Muscle of leg (tissue), 11 donors: ENCODE measurements around the gene CUX1. TPM values are rescaled to one million over a fixed set of nuclear protein-coding genes. Genes with fewer than 3 reads are reported as not detected.

ENCODE experiments used
- DNase-seq: peaks from one replicate; pipeline ENCODE4 v3.0.0; 2013
- H3K27ac ChIP-seq: one replicate; pipeline ENCODE4 v1.5.1; 2013; ENCODE audit warnings: mild to moderate bottlenecking, low read length, control low read depth
- H3K27me3 ChIP-seq: one replicate; pipeline ENCODE4 v1.6.1; 2013; ENCODE audit warnings: low read length; ENCODE audit not compliant: control insufficient read depth, insufficient read depth
- H3K36me3 ChIP-seq: one replicate; pipeline ENCODE4 v1.6.1; 2013; ENCODE audit warnings: low read length; ENCODE audit not compliant: control insufficient read depth, insufficient read depth
- H3K4me1 ChIP-seq: one replicate; pipeline ENCODE4 v1.6.1; 2013; ENCODE audit warnings: low read length; ENCODE audit not compliant: control insufficient read depth, insufficient read depth
- H3K4me3 ChIP-seq: one replicate; pipeline ENCODE4 v1.5.1; 2013; ENCODE audit warnings: low read length, control low read depth
- H3K9me3 ChIP-seq: replicated peaks from 2 replicates; pipeline ENCODE4 v1.6.1; 2013; ENCODE audit warnings: low read depth, low read length; ENCODE audit not compliant: control insufficient read depth
- WGBS: methylation state at CpG from one replicate; pipeline ENCODE4 v1.1.5; 2013; ENCODE audit warnings: missing lambda C conversion rate; ENCODE audit not compliant: insufficient coverage; 5-methylcytosine and 5-hydroxymethylcytosine counted together
- polyA plus RNA-seq, 8 donors: library from polyadenylated mRNA; unstranded; fragments of 120-200 nt; gene quantifications; one replicate each; pipeline versions ENCODE4 v1.2.1 to v1.2.3, GENCODE V29; 2013; ENCODE audit warnings: inconsistent platforms in 1 of 8, low replicate concordance in 1 of 8; ENCODE audit not compliant: insufficient read length in 8 of 8, insufficient read depth in 1 of 8
- total RNA-seq: library from RNA; stranded (reverse); fragments of 120-200 nt; gene quantifications from one replicate; pipeline ENCODE4 v1.2.4, GENCODE V29; 2013

The CUX1 gene
- total and polyA plus RNA-seq, 9 donors: 29.4 to 46.9 (median 40.8) TPM

GRCh38 chr7:102241431-102241830 is 424.0 kb downstream of the CUX1 start:
- Histone ChIP-seq H3K4me1 (peaks cover 2% of the 10 kb centered on the region), H3K36me3 (peaks cover 30% of the 10 kb centered on the region), H3K27me3 (no peaks in the 10 kb centered on the region), H3K9me3 (no peaks in the 10 kb centered on the region), H3K4me3 (no peak overlapping the region), H3K27ac (no peak overlapping the region)
- 92% methylated on average over 6 of the region's 8 CpGs for whole genome bisulfite sequencing
- DNase-seq: no peak

GRCh38 chr7:102244601-102245000 is 427.2 kb downstream of the CUX1 start:
- no peak overlapping the region for H3K27ac ChIP-seq
- H3K36me3 ChIP-seq: peaks cover 26% of the 10 kb centered on the region
- H3K9me3 ChIP-seq: no peaks in the 10 kb centered on the region
- DNase-seq: no peak
- no peaks in the 10 kb centered on the region for H3K27me3 ChIP-seq
- 60% methylated on average over 1 of the region's 4 CpGs for WGBS
- no peaks in the 10 kb centered on the region for H3K4me1 ChIP-seq
- no peak overlapping the region for H3K4me3 ChIP-seq

- WGBS: 86% methylated on average over 14 of the region's 14 CpGs
- peaks cover 13% of the 10 kb centered on the region for H3K36me3 ChIP-seq
- H3K4me3 ChIP-seq: no peak overlapping the region
Measured at GRCh38 chr7:102248081-102248455, 430.6 kb downstream of the CUX1 start.

GRCh38 chr7:102248456-102249395 is 431.3 kb downstream of the CUX1 start:
- peaks cover 13% of the 10 kb centered on the region for H3K36me3 ChIP-seq
- no peaks in the 10 kb centered on the region for H3K27me3 ChIP-seq
- 83% methylated on average over 109 of the region's 117 CpGs for WGBS
- no peak overlapping the region for H3K4me3 ChIP-seq
- no peaks in the 10 kb centered on the region for H3K9me3 ChIP-seq
- no peak for DNase-seq
- H3K4me1 ChIP-seq: peaks cover 18% of the 10 kb centered on the region
- H3K27ac ChIP-seq: no peak overlapping the region

More at GRCh38 chr7:102248081-102248455, 430.6 kb downstream of the CUX1 start:
- no peak overlapping the region for H3K27ac ChIP-seq
- H3K9me3 ChIP-seq: no peaks in the 10 kb centered on the region
- DNase-seq: no peak
- no peaks in the 10 kb centered on the region for H3K27me3 ChIP-seq
- peaks cover 12% of the 10 kb centered on the region for H3K4me1 ChIP-seq

DNA sequence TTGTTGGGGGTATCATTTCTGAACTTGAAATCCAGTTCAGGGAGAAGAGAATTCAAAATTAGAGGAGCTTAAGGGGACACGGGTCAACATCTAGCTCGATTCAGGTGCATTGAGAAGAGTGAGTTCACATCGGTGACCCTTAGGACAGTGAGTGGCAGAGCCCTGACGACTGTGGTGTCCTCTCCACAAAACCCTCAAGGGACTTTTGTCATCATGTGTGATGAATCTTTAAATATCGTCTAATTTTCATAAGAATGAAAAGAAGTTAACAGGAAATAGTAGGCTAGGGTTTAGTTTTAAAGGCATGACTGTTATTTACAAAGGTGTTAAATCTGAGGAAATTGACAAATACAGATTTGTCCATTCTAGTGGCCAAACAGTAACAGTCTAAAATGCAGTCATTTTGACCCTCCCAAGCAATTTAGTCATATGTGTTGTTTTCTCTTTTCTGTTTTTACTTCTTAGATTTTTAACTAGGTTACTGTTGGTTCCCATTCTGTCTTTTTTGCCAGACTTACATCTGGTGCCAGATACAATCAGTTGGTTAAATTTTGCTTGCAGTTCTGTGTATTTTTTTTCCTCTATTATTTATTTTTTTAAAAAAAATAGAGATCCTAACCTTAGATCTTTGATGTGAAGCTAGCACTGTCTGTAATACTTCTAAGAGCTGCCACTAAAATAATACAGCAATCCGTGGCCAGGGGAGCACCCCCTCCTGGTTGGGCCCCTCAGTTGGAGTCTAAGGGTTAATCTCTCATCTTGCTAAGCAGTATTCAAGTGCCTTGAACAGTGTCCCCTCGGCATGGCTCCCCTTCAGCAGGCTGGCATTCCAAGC is 434.3 kb downstream of the CUX1 start:
- H3K36me3 ChIP-seq: peaks cover 4% of the 10 kb centered on the region
- no peaks in the 10 kb centered on the region for H3K27me3 ChIP-seq
- peak overlapping the region; percentile 81 for H3K27ac ChIP-seq
- H3K4me1 ChIP-seq: peaks cover 35% of the 10 kb centered on the region
- no peaks in the 10 kb centered on the region for H3K9me3 ChIP-seq
- DNase-seq: no peak
- WGBS: 74% methylated on average over 5 of the region's 7 CpGs
- H3K4me3 ChIP-seq: no peak overlapping the region

DNA sequence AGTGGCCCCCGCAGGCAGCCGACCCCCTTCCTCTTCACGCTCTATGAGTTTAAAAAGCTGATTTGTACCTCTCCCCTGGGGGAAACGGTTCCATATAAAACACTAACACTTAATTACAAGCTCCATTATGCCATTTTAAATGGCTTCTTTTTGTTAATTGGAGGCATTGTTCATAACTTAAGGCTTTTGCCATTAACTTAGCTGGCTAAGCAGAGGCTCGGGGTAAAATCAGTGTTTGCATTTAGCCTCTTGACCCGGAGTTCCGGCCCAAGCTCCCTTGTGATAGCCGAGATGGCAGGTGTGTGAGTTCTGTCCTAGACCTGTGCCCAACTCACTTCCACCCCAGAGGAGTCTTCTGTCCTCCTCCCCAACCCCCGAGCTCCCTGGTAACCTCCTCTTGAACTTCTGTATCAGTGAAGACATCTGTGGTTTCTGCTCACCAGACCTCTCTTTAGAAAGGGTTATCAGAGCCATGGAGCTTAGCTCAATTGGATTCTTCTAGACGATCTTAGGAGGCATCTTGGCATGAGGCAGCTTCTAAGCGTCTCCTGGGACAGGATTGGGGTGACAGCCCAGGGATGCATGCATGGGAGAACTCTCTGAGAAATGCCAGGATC is 435.0 kb downstream of the CUX1 start:
- H3K4me1 ChIP-seq: peaks cover 35% of the 10 kb centered on the region
- H3K9me3 ChIP-seq: no peaks in the 10 kb centered on the region
- H3K36me3 ChIP-seq: peaks cover 5% of the 10 kb centered on the region
- 78% methylated on average over 8 of the region's 11 CpGs for WGBS
- no peak overlapping the region for H3K4me3 ChIP-seq
- peak overlapping the region; percentile 81 for H3K27ac ChIP-seq
- no peaks in the 10 kb centered on the region for H3K27me3 ChIP-seq
- no peak for DNase-seq

DNA sequence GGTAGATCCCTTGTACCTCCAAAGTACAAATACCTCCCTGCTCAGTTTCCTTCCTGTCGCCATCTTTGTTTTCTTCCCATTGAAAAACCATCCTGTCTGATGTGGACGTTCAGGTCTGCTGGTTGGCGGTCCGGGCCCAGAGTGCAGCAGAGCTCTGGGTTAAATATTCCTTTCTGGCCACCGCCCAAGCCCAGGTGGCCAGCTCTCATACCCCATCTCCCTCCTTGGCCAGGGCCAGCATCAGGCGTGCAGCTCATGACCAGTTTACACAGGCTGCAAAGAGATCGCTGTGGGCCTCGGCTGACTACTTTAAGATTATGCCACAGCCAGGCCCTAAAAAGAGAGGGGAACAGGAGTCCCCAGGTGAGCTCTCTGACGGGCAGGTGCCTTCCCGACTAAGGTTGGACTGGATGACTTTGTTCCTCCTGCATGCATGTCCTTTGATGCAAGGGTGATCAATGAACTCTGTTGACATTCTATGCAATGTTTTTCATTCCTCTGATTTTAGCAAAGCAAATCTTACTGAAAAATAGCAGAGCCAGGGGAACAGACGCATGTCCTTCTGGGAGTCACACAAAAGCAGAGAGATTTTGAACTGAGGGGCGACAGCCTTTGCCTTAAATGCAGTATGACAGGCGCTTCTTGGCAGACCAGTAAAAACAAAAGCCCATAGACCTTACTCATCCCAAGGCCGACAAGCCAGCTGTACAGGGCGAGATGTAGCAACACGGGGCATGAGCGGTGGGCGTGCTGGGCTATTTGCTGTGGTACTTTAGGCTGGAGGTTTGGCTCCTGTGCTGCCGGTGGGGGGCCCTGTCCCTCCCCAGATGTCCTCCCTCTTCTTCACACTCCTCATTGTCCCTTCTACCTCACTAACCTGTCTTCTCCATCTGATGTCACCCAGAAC is 435.9 kb downstream of the CUX1 start:
- peak; percentile 51 for DNase-seq
- 80% methylated on average over 12 of the region's 19 CpGs for WGBS

GRCh38 chr7:102253973-102254370 is 436.5 kb downstream of the CUX1 start:
- peaks cover 6% of the 10 kb centered on the region for H3K36me3 ChIP-seq
- peak; percentile 93 for DNase-seq
- peaks cover 35% of the 10 kb centered on the region for H3K4me1 ChIP-seq
- WGBS: 50% methylated on average over 12 of the region's 13 CpGs
- H3K27me3 ChIP-seq: no peaks in the 10 kb centered on the region
- H3K4me3 ChIP-seq: no peak overlapping the region
- H3K9me3 ChIP-seq: no peaks in the 10 kb centered on the region
- H3K27ac ChIP-seq: peak overlapping the region; percentile 91

More for the DNA sequence above, 435.9 kb downstream of the CUX1 start:
- H3K9me3 ChIP-seq: no peaks in the 10 kb centered on the region
- H3K4me1 ChIP-seq: peaks cover 35% of the 10 kb centered on the region
- H3K4me3 ChIP-seq: no peak overlapping the region
- H3K36me3 ChIP-seq: peaks cover 6% of the 10 kb centered on the region
- no peaks in the 10 kb centered on the region for H3K27me3 ChIP-seq
- peak overlapping the region; percentile 81 for H3K27ac ChIP-seq

DNA sequence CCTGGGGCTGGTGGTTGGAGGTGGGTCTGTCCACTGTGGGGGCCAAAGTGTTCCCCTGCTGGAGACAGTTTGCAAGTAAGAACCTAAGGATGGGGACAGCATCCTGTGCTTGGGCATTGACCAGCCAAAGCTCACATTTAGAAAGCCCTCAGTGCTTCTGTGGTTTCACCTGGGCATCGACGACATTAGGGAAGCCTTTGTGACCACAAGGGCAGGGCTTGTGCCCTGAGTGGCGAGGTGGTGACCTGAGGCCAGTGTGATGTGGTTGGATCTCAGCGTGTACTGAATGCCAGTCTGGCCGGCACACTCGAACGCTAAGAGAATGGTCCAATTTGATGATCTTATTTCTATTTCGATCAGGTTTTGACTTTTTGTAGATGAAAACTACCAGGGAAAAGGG is 437.1 kb downstream of the CUX1 start:
- H3K4me3 ChIP-seq: no peak overlapping the region
- WGBS: 81% methylated on average over 8 of the region's 8 CpGs
- H3K4me1 ChIP-seq: peaks cover 35% of the 10 kb centered on the region
- H3K36me3 ChIP-seq: peaks cover 4% of the 10 kb centered on the region
- H3K27ac ChIP-seq: peak overlapping the region; percentile 91
- DNase-seq: no peak
- H3K9me3 ChIP-seq: no peaks in the 10 kb centered on the region
- no peaks in the 10 kb centered on the region for H3K27me3 ChIP-seq
